HG03039 (cell line): ENCODE measurements around the gene TMEM169.

ENCODE experiments used
- ATAC-seq: cut with Tn5 transposase; IDR thresholded peaks from one replicate; pipeline ENCODE4 v1.9.1; 2021; ENCODE audit warnings: mild to moderate bottlenecking, moderate library complexity; ENCODE audit not compliant: unreplicated experiment

TMEM169 gene

DNA sequence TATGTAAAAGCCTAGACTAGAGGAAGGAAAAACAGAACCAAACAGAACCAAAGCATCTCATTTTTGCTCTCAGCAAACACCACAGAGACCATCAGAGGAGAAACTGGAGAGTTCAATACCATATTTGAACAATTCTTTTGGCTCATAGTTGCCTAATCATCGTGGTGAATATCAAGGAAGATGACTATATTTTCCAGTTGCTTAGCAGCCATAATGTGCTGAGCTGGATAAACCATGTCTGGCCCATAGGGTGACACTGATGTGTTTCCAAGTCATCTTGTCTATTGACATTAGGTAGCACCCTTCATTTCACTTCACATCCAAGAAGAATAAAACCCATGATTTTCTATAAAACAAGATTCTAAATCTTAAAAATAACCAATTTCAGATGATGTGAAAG, 21.5 kb downstream of the TMEM169 start:
- ATAC-seq = no peak

DNA sequence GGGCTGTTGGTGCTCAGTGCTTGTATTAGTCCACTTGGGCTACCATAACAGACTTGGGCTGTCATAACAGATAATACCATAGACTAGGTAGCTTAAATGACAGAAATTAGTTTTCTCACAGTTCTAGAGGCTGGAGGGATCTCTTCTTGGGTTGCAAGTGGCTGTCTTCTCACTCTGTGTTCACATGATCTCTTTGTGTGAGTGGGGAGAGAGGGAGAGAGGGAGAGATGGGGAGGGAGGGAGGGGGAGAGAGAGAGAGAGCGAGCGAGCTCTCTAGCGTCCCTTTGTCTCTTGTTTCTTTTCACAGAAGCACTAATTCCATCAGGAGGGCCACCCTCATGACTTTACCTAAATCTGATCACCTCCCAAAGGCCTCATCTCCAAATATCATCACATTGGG, 23.0 kb downstream of the TMEM169 start:
- no peak for ATAC-seq

DNA sequence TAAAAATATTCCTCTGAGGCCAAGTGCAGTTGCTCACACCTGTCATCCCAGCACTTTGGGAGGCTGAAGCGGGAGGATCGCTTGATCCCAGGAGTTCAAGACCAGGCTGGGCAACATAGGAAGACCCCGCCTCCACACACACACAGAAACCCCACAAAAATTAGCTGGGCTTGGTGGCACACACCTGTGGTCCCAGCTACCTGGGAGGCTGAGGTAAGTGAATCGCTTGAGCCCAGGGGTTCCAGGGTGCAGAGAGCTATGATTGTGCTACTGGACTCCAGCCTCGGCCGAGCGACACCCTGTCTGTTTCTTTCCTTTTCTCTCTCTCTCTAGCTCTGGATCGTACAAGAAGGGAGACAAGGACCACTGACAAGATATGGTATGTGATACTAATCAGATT, 25.6 kb downstream of the TMEM169 start:
- no peak for ATAC-seq

DNA sequence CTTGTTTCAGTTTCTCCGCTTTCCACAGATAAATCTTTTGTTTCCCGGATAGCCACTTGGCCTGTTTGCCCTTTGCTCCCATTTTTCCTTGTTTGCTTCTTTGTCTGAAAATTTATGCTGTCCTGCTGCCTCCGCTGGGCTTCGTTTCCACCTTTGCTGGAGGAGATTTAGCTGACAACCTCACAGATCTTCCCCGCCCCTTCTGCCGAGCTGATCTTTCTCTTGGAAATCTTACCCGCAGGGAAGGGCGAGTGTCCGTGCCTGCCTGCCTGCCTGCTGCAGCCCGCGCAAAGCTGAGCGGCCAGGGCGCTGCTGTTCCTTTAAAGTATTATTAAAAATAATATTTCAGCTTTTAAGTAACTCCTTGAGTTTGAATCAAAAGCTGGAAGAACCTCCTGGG, 26.0 kb downstream of the TMEM169 start:
- ATAC-seq = no peak

DNA sequence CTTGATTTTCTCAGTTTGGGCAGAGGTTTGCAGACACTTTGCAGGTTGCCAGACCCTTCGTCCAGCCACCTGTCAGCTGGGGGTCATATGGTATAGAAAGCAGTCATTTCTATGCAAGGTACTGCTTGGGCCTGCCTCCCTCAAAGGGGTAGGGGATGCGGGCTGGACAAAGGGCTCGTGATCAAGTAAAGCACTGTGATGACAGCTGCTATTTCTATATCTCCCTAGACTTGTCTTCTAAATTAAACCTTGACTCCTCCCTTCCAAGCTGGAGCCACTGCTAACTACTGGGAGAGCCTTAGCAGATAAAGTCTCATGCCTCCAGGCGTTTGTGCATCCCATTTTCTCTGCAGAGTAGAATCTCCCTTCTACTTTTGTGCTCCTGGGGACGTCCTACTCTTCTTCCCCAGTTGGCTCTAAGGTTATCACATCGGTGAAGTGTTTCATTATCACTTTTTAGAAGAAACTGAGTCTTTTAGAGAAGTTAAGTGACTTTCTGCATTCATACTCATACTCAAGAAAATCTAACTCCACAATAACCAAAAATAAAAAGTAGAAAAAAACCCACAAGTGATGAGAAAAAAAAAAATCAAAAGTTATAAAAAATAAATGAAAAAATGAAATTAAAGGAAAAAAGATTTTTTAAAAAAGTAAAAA, 26.7 kb downstream of the TMEM169 start:
- no peak for ATAC-seq

DNA sequence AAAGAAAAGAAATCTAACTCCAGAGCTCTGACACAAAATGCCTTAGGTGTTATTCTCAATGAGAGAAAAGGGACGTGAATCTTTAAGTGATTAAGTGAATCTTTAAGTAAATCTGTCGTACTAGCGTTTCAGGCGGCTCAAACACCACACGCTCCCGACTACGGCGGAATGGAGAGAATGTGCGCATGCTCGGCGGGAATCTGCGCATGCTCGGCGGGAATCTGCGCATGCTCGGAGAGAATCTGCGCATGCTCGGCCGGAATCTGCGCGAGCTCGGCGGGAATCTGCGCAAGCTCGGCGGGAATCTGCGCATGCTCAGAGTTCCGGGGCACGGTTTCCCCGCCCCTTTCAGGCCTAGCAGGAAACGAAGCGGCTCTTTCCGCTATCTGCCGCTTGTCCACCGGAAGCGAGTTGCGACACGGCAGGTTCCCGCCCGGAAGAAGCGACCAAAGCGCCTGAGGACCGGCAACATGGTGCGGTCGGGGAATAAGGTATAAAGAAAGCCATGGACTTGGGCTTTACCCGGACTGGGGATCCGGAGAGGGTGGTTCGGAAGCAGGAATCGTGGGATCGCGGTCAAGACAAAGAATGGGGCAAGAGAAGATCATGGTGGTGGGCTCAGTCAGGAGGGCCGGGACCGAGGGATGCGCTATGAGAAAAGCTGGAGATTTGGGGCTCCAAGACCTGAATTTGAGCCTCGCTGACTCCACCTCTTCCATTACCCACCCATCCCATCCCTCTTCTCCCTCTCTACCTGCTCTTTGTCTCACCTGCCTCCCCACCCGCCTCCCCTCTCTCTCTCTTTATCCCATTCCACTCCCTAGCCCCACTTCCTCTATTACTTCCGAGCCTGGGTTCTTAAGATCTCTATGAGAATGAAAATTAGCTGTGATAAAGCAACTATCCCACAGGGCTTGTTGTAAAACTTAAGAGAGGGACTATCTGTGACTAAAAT, 27.5 kb downstream of the TMEM169 start, which contains the start of gene XRCC5:
Gene XRCC5, plus strand, starts transcription at position 382 of the 955 bp plus-strand sequence. Its CDS starts 89 bp downstream, at position 471.
- ATAC-seq = peak; percentile 41

DNA sequence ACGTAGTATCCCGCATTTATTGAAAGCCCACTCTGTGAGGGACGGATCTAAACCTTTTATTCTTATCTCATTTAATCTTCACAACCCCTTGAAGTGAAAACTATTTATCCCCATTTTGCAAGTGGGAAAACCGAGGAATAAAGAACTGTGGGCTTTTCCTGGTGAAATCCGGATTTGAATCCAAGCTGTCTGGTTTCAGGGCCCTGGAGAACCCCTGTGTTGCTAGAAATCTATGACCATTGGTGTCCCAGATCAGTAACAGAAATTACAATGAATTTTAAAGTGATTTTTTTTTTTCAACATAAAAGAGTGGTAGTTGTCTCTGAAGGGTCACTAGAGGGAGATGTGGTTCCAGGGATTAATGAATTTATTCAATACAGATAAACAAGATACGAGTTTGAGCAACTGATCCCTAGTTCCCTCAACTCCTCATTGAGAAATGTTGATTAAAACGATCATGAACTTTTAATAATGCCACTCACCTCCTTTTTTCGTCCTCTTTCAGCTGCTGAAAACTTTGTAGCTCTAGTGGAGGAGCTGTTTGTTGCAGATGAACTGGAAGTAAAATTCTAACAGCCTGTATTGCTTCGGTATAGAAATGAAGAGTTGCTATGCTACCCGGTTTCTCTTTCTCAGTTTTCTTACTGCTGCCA, 28.4 kb downstream of the TMEM169 start:
- ATAC-seq = no peak

DNA sequence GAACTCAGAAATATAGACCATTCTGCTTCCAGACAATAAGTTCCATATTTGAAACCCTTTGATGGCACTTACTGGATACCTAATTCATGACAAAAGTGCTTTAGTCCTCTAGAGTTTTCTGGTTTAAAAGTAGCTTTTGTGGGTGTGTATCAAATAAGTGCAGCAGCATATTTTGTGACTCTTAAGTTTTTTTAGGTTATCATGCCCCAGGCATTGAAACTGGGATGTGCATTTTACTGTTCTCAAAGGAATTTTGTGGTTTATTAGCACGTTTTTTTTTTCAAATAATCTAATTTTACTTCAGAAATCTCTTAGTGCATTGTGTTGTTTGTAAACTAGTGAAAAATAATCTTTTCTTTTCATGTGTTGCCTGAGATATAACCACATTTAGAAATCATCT, 28.9 kb downstream of the TMEM169 start:
- ATAC-seq = no peak

DNA sequence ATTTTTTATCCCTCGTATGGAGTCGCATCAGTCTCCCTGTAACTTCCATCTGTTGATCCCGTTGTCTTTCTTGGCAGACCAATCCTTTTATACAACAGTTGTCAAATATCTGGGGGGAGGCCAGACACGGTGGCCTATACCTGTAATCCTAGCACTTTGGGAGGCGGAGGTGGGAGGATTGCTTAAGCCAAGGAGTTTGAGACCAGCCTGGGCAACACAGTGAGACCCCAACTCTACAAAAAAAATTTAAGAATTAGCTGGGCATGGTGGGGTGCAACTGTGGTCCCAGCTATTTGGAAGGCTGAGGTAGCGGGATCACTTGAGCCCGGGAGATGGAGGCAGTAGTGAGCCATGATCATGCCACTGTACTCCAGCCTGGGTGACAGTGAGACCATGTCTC, 29.4 kb downstream of the TMEM169 start:
- ATAC-seq = no peak

DNA sequence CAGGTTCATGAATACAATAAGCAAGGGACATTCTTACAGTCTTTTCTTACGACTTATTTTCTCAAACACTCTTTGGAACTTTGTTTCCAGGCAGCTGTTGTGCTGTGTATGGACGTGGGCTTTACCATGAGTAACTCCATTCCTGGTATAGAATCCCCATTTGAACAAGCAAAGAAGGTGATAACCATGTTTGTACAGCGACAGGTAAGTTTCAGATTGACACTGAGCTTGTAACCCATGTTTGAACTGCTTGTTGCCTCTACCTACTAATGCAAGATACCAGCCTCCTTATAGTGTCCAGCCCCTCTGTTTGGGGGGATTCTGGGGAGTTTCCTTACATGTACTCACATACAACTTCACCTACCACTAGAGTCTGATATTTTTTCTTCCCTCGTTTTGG, 31.2 kb downstream of the TMEM169 start:
- ATAC-seq = no peak

DNA sequence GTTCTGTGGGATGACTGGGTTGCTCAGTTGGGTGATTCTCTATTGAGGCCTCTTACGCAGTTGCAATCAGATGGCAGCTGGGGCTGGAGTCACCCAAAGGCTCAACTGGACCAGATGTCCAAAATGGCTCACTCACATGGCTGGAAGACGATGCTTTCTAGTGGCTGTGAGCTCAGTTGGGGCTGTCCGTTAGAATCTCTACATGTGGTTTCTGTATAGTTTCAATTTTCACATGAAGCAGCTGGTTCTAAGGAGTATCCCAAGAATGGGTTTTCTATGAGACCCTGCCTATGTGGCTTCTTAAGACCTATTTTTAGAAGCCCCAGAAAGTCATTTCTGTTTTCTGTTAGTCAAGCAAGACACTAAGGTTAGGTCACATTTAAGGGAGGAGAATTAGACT, 31.9 kb downstream of the TMEM169 start:
- ATAC-seq = peak; percentile 70

DNA sequence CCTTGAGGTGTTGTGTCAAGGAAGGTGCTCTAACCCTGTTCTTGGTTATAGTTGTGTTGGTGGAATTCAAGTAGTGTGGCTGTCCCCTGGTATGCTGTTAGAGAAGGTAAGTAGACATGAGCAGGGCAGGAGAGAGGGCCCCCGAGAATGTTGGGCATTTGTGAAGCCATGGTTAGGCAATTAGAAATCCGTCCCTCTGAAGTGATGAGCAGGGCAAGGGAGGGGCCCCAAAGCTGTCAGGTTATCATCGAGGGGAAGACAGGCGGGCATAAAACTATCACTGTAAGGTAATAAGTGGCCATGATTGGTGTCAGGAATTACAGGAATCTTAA, 32.6 kb downstream of the TMEM169 start:
- ATAC-seq = no peak

DNA sequence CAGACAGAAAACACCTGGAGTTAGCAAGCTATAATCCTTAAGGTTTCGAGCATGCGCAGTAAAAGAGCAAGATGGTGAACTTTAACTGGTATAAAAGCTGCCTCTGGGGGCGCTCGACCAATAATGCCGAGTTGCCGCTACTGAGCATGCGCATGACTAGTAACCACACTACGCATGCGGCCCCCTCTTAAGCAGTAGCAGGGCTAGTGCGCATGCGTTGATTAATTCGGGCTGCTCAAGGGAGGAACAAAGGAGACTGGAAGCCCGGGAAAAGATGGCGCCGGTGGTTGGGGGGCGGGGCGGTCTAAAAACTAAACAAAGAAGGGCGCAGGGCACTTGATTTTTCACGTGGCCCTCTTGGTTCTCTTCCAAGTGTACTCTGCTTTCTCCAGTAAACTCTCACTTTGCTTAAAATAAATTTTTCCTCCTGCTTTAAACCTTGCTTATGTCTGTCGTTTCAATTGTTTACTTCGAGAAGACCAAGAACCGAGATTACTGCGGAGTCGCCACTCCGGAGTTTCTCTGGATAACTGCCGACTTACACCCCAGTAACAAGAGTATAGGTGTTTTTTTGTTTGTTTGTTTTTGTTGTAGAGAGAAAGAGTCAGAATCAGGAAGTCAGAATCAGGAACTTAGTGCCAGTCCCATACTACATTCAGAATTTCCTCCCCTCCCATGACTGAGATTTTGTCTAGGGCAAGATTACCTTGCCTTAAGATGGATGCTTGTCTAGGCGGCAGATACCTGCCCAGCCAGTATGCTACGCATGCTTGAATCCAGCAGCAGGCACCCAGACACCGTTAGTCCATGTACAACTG, 33.2 kb downstream of the TMEM169 start:
- peak; percentile 49 for ATAC-seq

DNA sequence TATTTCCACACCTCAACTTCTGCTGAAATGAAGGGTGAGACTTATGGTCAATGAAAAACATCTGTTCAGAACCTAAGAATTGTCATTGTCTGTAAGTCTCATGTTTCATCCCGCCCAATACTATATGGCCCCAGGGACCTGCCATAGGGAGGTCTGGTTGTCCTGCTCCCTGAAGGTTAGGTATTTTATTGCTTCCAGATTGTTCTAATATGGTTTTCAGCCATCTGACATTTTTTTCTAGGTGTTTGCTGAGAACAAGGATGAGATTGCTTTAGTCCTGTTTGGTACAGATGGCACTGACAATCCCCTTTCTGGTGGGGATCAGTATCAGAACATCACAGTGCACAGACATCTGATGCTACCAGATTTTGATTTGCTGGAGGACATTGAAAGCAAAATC, 34.7 kb downstream of the TMEM169 start:
- no peak for ATAC-seq

DNA sequence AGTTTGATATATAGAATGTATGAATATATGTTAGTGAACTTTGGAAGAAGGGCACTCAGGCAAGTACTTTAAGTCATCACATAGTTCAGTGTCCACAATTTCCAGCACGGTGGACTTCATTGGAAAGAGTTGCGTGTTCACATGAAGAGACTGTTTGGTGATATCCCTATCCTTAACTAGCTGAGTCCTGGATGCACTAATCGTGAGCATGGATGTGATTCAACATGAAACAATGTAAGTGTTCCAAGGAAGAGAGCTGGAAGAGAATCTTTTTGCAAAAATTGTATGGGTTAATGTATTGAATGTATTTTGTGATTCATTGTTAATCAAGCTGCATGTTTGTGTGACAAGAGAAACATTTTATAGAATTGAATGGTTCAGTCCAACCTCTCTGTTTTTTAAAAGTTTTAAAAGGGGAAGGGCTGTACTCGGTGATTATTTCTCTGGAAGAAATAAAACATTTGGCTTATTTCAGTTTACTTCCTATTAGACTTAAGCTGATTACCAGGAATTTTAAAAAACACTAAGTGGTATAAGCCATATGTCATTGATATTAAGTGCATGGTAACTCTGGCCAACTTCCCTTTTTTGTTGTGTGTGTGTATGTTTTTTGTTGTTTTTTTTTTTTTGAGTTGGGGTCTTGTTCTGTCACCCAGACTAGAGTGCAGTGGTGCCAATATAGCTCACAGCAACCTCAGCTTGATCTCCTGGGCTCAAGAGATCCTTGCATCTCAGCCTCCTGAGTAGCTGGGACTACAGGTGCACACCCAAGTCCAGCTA, 36.0 kb downstream of the TMEM169 start:
- ATAC-seq = no peak

DNA sequence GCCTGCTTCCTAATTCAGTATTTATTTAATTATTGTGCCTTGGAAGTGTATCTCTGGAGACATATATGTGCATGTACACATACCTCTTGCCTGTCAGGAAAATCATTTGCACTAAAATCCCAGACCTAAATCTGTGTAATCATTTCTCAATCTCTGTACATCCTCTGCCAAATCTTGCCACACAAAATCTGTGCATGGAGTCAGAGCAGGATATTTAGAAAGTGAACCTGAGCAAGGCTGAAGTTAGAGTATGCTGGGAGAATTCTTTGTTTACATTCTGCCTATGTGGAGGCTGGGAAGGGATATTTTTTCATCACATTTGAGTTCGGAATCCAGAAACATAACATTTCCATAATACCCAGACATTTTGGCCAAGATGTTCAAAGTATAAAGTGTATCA, 36.8 kb downstream of the TMEM169 start:
- ATAC-seq = no peak

DNA sequence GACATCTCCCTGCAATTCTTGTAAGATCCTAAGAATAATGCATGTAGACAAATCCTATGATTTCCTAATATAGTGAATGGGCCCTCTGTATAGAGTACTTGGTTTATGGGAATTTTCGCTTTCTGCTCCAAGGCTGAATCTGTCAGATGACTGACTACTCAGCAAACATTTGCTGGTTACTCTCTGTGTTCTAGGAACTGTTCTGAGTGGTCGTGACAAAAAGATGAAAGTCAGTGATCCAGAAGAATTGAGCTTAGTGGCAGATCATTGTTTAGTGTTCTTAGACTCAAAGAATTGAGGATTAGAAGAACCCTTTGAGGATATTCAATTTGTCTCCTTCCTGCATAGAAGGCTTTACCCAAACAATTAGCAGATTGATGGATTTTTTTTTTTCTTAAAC, 37.4 kb downstream of the TMEM169 start:
- no peak for ATAC-seq

DNA sequence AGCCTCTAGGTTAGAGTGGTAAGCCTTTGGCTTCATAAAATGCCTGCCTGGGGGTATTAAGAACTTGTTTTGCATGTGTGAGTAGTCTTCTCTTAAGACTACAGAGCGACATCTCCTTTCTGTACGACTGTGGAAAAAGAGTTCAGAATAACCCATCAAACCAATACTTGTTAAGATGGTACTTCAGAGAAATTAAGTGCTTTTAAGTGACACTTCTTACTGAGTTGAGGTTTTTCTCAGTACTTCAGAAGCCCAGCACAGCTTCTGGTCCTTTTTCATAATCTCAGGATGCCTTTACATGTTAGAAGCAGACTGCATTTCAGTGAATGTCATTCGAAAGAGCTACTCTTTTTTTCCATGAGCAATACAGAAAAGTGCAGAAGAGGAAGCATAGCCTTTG, 38.3 kb downstream of the TMEM169 start:
- ATAC-seq = no peak

DNA sequence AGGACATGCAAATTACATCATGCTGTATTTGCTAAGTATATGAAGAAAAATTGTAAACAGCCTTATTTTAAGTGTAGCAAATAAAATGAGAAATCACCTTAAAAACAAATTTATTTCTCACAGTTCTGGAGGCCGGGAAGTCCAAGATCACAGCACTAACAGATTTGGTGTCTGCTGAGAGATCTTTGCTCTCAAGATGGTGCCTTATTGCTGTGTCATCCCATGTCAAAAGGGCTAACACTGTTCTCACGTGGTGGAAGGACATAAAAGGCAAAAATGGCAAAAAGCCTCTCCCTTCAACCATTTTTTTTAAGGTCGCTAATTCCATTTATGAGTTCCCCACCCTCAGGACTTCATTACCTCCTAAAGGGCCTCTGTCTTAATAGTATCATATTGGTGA, 39.5 kb downstream of the TMEM169 start:
- no peak for ATAC-seq

DNA sequence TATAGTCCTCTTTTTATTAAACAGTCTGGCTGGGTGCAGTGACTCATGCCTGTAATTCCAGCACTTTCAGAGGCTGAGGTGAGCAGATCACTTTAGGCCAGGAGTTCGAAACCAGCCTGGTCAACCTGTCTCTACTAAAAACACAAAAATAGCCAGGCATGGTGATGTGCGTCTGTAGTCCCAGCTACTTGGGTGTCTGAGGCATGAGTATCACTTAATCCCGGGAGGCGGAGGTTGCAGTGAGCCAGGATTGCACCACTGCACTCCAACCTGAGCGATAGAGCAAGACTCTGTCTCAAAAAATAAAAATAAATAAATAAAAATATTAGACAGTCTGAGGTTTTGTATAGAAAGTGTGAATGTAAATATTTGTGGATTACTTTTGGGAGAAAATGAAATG, 45.2 kb downstream of the TMEM169 start:
- ATAC-seq = no peak
